SU-DHL-6 (cell line): ENCODE results near the gene FANCL.

Experiments
- EZH2phosphoT487 ChIP-seq: fragments of 200-600 bp; sonication (generic), shearing (Covaris generic); conservative IDR thresholded peaks from 2 replicates; pipeline ENCODE4 v1.6.1; 2018; ENCODE audit warnings: mild to moderate bottlenecking, antibody characterized with exemption, low read length, moderate library complexity, mixed read lengths
- TF ChIP-seq, protein P1 (sequence below): fragments of 200-600 bp; sonication (generic); IDR thresholded peaks from one replicate; pipeline ENCODE4 v1.5.1; 2017; ENCODE audit warnings: antibody characterized with exemption, mild to moderate bottlenecking, low read length, moderate library complexity; ENCODE audit not compliant: insufficient read depth, poor library complexity, severe bottlenecking

DNA sequence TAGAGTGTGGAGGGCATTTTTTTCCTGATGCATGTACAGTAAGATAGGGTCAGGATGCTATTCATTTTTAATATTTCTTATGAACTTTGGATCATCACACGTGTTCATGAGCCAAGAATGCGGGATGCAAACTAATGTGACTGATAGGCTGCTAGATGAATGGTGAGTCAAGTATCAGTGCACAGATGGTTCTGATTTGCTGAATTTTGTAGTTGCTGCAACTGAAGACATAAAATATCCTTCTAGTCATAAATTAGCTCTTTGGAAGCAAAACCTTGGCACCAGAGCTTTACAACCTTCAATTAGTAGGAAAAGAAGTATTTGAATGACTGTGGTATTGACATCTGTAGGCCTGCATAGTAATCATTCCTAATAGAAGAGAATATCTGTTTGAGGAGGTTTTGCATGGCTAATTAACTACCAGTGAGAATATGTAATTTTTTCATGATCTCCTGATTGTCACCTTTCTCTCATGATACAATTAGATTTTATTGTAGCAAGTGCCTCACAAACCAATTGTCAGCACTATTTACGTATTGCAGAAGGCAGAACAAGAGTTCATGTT is 100.5 kb downstream of the FANCL start:
- TF ChIP-seq, protein P1, sequence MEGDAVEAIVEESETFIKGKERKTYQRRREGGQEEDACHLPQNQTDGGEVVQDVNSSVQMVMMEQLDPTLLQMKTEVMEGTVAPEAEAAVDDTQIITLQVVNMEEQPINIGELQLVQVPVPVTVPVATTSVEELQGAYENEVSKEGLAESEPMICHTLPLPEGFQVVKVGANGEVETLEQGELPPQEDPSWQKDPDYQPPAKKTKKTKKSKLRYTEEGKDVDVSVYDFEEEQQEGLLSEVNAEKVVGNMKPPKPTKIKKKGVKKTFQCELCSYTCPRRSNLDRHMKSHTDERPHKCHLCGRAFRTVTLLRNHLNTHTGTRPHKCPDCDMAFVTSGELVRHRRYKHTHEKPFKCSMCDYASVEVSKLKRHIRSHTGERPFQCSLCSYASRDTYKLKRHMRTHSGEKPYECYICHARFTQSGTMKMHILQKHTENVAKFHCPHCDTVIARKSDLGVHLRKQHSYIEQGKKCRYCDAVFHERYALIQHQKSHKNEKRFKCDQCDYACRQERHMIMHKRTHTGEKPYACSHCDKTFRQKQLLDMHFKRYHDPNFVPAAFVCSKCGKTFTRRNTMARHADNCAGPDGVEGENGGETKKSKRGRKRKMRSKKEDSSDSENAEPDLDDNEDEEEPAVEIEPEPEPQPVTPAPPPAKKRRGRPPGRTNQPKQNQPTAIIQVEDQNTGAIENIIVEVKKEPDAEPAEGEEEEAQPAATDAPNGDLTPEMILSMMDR: no peak
- TF ChIP-seq EZH2phosphoT487: no peak
